Neural progenitor cell (in vitro differentiated cells): ENCODE results near the gene VWF. TPM values are rescaled to one million over a fixed set of nuclear protein-coding genes. Genes with fewer than 3 reads are reported as not detected.

Experiments
- DNase-seq: peaks from one replicate; pipeline ENCODE4 v3.0.0-alpha.2; 2016; ENCODE audit warnings: low spot score
- H2AFZ ChIP-seq: fragments of 200-600 bp; sonication (generic); replicated peaks from 2 replicates; pipeline ENCODE4 v1.6.1; 2016; ENCODE audit warnings: antibody characterized with exemption
- H3F3A ChIP-seq: fragments of 200-600 bp; sonication (generic); 2 replicates; pipeline ENCODE4 v1.6.1; 2016; ENCODE audit warnings: antibody characterized with exemption, low read depth
- H3K27ac ChIP-seq: fragments of 200-600 bp; sonication (generic); 2 replicates; pipeline ENCODE4 v1.5.1; 2016; ENCODE audit warnings: mild to moderate bottlenecking
- H3K27me3 ChIP-seq: fragments of 200-600 bp; sonication (generic); 2 replicates; pipeline ENCODE4 v1.6.1; 2016; ENCODE audit warnings: mild to moderate bottlenecking, moderate library complexity
- H3K36me3 ChIP-seq: fragments of 200-600 bp; sonication (generic); 2 replicates; pipeline ENCODE4 v1.5.1; 2016
- H3K4me1 ChIP-seq: fragments of 200-600 bp; sonication (generic); 2 replicates; pipeline ENCODE4 v1.6.1; 2016; ENCODE audit warnings: mixed run types
- H3K4me2 ChIP-seq: fragments of 200-600 bp; sonication (generic); 2 replicates; pipeline ENCODE4 v1.6.1; 2016
- H3K4me3 ChIP-seq: fragments of 200-600 bp; sonication (generic); 2 replicates; pipeline ENCODE4 v1.5.1; 2016
- H3K79me2 ChIP-seq: fragments of 200-600 bp; sonication (generic); 2 replicates; pipeline ENCODE4 v1.6.1; 2016; ENCODE audit warnings: low read depth
- H3K9ac ChIP-seq: fragments of 200-600 bp; sonication (generic); 2 replicates; pipeline ENCODE4 v1.6.1; 2016
- H3K9me3 ChIP-seq: fragments of 200-600 bp; sonication (generic); 2 replicates; pipeline ENCODE4 v1.5.1; 2016; ENCODE audit warnings: low read depth
- H4K20me1 ChIP-seq: fragments of 200-600 bp; sonication (generic); 2 replicates; pipeline ENCODE4 v1.6.1; 2016; ENCODE audit warnings: low read depth
- H3K27ac Mint-ChIP-seq: 3 replicates; pipeline ENCODE4 v1.8.0; 2021; ENCODE audit warnings: mixed read lengths
- H3K27me3 Mint-ChIP-seq: 2 replicates; pipeline ENCODE4 v1.8.0; 2022; ENCODE audit warnings: low read depth, mild to moderate bottlenecking, inconsistent platforms, moderate library complexity, mixed read lengths; ENCODE audit not compliant: insufficient read depth
- H3K36me3 Mint-ChIP-seq: 3 replicates; pipeline ENCODE4 v1.8.0; 2021; ENCODE audit warnings: mixed read lengths
- H3K4me1 Mint-ChIP-seq: 3 replicates; pipeline ENCODE4 v1.8.0; 2021; ENCODE audit warnings: mixed read lengths
- H3K4me3 Mint-ChIP-seq: 3 replicates; pipeline ENCODE4 v1.8.0; 2021; ENCODE audit warnings: mild to moderate bottlenecking, moderate library complexity, mixed read lengths
- H3K9me3 Mint-ChIP-seq: 3 replicates; pipeline ENCODE4 v1.8.0; 2020; ENCODE audit warnings: mixed read lengths
- CTCF ChIP-seq: fragments of 200-600 bp; sonication (generic); IDR thresholded peaks from 2 replicates; pipeline ENCODE4 v1.5.1; 2017; ENCODE audit warnings: antibody characterized with exemption, mild to moderate bottlenecking
- EZH2 ChIP-seq: fragments of 200-600 bp; sonication (generic); IDR thresholded peaks from 2 replicates; pipeline ENCODE4 v1.6.1; 2017; ENCODE audit warnings: antibody characterized with exemption, mild to moderate bottlenecking, moderate library complexity
- small RNA-seq: library from RNA; depleted of rRNA; stranded (forward); fragments of <200 nt; gene quantifications from one replicate; pipeline ENCODE3, GENCODE V24; 2015
- total RNA-seq: library from RNA; depleted of rRNA; stranded (reverse); fragments of >200 nt; gene quantifications from 2 replicates; pipeline ENCODE4 v1.2.3, GENCODE V29; 2015; ENCODE audit warnings: low replicate concordance

The VWF gene
- total RNA-seq, 1 donor from 2014 or later = 8.0 TPM

- Mint-ChIP-seq H3K27ac (no peak overlapping the region), H3K4me1 (peaks cover 31% of the 10 kb centered on the region), H3K9me3 (peaks cover 8% of the 10 kb centered on the region), H3K4me3 (no peak overlapping the region), H3K36me3 (no peaks in the 10 kb centered on the region), H3K27me3 (peaks cover 18% of the 10 kb centered on the region)
- H3F3A ChIP-seq = no peaks in the 10 kb centered on the region
- H3K27me3 ChIP-seq = no peaks in the 10 kb centered on the region
- no peaks in the 10 kb centered on the region for H3K36me3 ChIP-seq
- H3K4me1 ChIP-seq = no peaks in the 10 kb centered on the region
- H3K79me2 ChIP-seq = no peaks in the 10 kb centered on the region
- H3K4me2 ChIP-seq = no peak overlapping the region
- no peak overlapping the region for H3K9ac ChIP-seq
- TF ChIP-seq CTCF (peak; percentile 30), EZH2 (no peak)
- no peak overlapping the region for H3K4me3 ChIP-seq
- no peaks in the 10 kb centered on the region for H3K9me3 ChIP-seq
- H4K20me1 ChIP-seq = no peaks in the 10 kb centered on the region
- no peak for DNase-seq
- H2AFZ ChIP-seq = no peak overlapping the region
- H3K27ac ChIP-seq = no peak overlapping the region
These were observed 225.6 kb downstream of the VWF start for GRCh38 chr12:5898874-5899273.

Small RNA genes lying within 50 kb of the gene (small RNA-seq; reads per million reads assigned to genes)
- gene RN7SL69P = not detected

Other genes starting within 250 kb of the VWF start
- 4.0 and 4.8 TPM in 2 replicates for gene ANO2, start 179.4 kb downstream of the VWF start, total RNA-seq
- gene CD9, start 75.7 kb upstream of the VWF start, total RNA-seq = 3.1 and 3.6 TPM in 2 replicates
- gene PLEKHG6, start 186.0 kb upstream of the VWF start, total RNA-seq = 0.86 and 1.7 TPM in 2 replicates
- 21.8 and 24.7 TPM in 2 replicates for gene TNFRSF1A, start 217.4 kb upstream of the VWF start, total RNA-seq